Measurements from ENCODE around the gene OXSR1. TPM values are rescaled to one million over a fixed set of nuclear protein-coding genes. Genes with fewer than 3 reads are reported as not detected.

Gene OXSR1
- total RNA-seq, 3 donors from 2014 or later = 40.2 to 44.0 (median 41.9) TPM

DNA sequence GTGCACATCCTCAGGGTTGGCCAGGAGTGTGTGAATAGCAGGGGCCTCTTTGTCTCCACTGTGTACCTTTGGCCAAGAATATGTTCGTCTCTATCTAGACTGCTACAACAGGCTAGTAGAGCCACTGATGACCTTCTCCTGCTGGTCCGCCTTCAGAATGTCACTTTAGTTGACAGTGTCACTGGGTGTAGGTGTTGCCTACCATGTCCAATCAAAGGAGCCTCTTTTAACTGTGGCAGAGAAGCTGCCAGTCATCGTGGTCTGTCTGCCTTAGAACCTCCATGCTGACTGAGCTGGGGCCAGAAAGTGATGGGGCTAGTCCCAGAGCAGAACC, 40.1 kb downstream of the OXSR1 start:
- Histone ChIP-seq H3K4me3 (no peak overlapping the region), H3K9me3 (no peaks in the 10 kb centered on the region), H3K4me1 (ENCODE audit: low read depth) (no peaks in the 10 kb centered on the region), H3K36me3 (ENCODE audit: low read depth) (no peaks in the 10 kb centered on the region)
- DNase-seq = no peak
- intact Hi-C loops (cut with DNase I, micrococcal nuclease) = no loop called here
- TF ChIP-seq, protein P1, sequence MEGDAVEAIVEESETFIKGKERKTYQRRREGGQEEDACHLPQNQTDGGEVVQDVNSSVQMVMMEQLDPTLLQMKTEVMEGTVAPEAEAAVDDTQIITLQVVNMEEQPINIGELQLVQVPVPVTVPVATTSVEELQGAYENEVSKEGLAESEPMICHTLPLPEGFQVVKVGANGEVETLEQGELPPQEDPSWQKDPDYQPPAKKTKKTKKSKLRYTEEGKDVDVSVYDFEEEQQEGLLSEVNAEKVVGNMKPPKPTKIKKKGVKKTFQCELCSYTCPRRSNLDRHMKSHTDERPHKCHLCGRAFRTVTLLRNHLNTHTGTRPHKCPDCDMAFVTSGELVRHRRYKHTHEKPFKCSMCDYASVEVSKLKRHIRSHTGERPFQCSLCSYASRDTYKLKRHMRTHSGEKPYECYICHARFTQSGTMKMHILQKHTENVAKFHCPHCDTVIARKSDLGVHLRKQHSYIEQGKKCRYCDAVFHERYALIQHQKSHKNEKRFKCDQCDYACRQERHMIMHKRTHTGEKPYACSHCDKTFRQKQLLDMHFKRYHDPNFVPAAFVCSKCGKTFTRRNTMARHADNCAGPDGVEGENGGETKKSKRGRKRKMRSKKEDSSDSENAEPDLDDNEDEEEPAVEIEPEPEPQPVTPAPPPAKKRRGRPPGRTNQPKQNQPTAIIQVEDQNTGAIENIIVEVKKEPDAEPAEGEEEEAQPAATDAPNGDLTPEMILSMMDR (IDR thresholded peaks at IDR 0.05) = no peak
- no peak for ATAC-seq

- TF ChIP-seq, protein P1 (IDR thresholded peaks at IDR 0.05) = no peak
- DNase-seq (no peak), ATAC-seq (no peak)
- H3K4me1 ChIP-seq (ENCODE audit: low read depth) = no peaks in the 10 kb centered on the region
- H3K36me3 ChIP-seq (ENCODE audit: low read depth) = no peaks in the 10 kb centered on the region
- intact Hi-C loops (cut with DNase I, micrococcal nuclease) = no loop called here
- no peaks in the 10 kb centered on the region for H3K9me3 ChIP-seq
- no peak overlapping the region for H3K4me3 ChIP-seq
Observed at GRCh38 chr3:38207254-38208003, 42.1 kb downstream of the OXSR1 start.

DNA sequence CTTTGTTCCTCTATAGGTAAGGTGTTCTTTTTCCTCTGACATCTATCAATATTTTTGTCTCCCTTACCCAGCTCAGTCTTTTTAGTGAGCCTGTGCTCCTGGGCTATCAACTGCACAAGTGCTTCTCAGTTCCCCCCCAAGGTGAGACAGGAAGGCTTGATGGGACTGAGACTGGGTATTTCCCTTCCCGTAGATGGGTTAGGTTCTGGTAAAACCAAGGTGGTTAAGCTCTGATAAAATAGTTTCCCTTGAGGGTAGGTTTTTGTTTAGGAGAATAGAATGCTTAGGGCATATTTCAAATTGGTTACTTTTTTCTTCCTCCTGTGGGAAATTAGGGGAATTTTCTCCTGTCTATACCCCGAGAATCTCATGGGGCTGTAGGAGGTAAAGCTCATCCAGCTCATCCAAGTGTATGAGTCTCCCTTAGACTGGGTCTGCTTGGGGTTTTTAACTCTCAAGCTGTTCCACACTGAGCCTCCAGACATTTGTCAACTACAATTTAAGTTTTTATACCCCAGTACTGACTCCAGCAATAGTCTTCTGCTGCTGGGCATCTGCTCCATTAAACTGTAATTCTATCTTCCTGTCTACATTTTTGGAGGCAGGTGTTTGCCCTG, 44.9 kb downstream of the OXSR1 start:
- intact Hi-C loops (cut with DNase I, micrococcal nuclease) = no loop called here
- Histone ChIP-seq H3K4me3 (no peak overlapping the region), H3K9me3 (no peaks in the 10 kb centered on the region), H3K36me3 (ENCODE audit: low read depth) (no peaks in the 10 kb centered on the region), H3K4me1 (ENCODE audit: low read depth) (no peaks in the 10 kb centered on the region)
- ATAC-seq (no peak), DNase-seq (no peak)
- TF ChIP-seq, protein P1 (IDR thresholded peaks at IDR 0.05) = no peak

GRCh38 chr3:38212141-38212540, 46.8 kb downstream of the OXSR1 start:
- H3K36me3 ChIP-seq (ENCODE audit: low read depth) = no peaks in the 10 kb centered on the region
- DNase-seq (no peak), ATAC-seq (no peak)
- H3K4me1 ChIP-seq (ENCODE audit: low read depth) = no peaks in the 10 kb centered on the region
- TF ChIP-seq, protein P1 (IDR thresholded peaks at IDR 0.05) = no peak
- no peaks in the 10 kb centered on the region for H3K9me3 ChIP-seq
- intact Hi-C loops (cut with DNase I, micrococcal nuclease) = no loop called here
- no peak overlapping the region for H3K4me3 ChIP-seq

DNA sequence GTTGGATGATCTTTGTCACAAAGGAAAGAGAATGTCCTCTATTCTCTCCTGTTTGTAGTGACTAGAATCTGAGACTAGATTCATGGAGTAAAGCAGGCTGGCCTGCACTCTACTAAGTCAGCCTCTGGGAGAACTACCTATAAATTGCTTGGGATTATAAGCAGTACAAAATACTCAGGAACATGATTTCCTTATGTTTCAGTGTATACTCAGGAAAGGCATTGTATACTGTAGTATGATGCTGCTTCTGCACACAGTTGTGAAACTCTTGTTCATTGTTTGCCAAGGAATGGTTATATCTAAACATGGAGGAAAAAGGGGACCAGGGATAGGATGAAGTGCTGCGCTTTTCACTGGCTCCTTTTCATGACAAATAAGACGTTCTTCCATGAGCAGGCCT, 49.2 kb downstream of the OXSR1 start:
- Histone ChIP-seq H3K9me3 (no peaks in the 10 kb centered on the region), H3K4me1 (ENCODE audit: low read depth) (no peaks in the 10 kb centered on the region), H3K36me3 (ENCODE audit: low read depth) (no peaks in the 10 kb centered on the region), H3K4me3 (no peak overlapping the region)
- DNase-seq = no peak
- ATAC-seq = no peak
- intact Hi-C loops (cut with DNase I, micrococcal nuclease) = no loop called here
- TF ChIP-seq, protein P1 (IDR thresholded peaks at IDR 0.05) = no peak
